Measurements from ENCODE around the gene ATG13.
"Not testable (repeated sequence)": the region's sequence is repeated elsewhere in the genome, so short reads cannot be mapped to it uniquely, and the experiment has no call there.

Gene ATG13

GRCh38 chr11:46649180-46649738, 31.9 kb downstream of the ATG13 start:
- peak; percentile 67 for DNase-seq

DNA sequence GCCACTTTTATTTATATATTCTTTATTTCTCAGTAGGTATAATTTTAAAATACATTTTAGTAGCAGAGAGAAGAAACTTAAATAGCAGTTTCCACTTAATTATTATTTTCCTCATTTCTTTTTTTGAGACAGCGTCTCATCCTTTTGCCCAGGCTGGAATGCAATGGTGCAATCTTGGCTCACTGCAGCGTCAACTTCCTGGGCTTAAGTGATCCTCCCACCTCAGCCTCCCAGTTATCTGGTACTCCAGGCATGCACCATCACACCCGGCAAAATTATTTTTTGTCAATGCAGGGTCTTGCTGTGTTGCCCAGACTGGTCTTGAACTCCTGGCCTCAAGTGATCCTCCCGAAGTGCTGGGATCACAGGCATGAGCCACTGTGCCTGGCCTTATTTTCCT, 38.3 kb downstream of the ATG13 start:
- DNase-seq = no peak

- DNase-seq = no peak
These were observed 39.8 kb downstream of the ATG13 start for GRCh38 chr11:46657186-46657585.

DNA sequence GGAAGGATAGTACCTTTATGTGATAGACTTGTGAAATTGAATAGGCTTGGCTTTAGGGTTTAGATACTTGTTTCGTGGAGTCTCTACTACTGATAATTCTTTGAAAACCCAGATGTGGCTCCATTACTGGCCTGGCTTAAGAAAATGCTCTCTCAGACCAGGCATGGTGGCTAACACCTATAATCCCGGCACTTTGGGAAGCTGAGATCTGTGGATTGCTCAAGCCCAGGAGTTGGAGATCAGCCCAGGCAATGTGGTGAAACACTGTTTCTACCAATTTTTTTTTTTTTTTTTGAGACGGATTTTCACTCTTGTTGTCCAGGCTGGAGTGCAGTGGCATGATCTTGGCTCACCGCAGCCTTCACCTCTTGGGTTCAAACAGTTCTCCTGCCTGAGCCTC, 40.9 kb downstream of the ATG13 start:
- DNase-seq = no peak

- no peak for DNase-seq
These were observed 42.6 kb downstream of the ATG13 start for GRCh38 chr11:46659908-46660307.

DNA sequence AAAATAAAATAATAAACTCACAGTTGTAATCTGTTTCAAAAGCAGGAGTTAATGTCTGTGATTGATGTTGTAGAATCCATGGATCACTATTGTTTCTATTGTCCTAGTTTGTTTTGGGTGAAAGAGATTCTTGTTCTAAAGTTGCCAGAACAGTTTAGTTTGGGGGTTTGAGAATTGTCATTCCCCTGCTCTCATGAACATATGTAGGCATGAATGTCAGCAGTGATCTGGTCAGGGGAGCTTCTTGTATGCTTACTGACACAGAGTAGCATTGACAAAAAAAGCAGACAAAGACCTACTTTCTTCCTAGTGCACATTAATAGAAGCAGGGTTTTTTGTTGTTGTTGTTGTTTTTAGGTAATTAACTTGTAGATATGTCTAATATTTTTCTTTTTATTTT, 44.5 kb downstream of the ATG13 start:
- DNase-seq = no peak

GRCh38 chr11:46662366-46662765, 45.0 kb downstream of the ATG13 start:
- no peak for DNase-seq

DNA sequence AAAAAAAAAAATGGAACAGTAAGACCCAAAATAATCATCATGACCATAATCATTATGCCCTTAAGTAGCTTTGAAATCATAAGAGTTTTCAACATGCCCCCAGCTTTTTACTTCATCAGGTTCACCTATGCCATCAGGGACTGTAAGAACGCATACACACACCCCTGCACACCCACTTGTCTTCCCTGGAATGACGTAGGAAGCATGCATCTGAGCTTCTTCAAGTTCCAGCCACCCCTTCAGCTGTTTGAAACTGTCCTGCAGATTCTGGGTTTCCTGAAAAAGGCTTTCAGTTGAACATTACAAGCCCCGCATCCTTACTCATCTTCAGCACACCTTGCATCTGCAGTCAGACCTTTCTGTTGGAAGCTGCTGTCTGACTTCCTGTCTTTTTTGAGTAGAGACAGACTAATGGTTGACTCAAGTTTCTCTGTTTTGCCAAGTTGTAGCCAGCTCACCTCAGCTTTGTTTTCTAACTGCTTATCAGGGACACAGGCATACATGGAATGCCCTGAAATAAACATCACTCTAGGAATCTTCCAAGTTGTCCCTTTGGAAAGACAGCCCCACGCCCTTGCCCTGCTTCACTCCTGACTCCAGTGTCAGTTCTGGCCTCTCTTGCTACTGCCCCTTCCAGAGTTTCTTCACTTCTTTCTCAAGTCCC, 46.1 kb downstream of the ATG13 start:
- no peak for DNase-seq

DNA sequence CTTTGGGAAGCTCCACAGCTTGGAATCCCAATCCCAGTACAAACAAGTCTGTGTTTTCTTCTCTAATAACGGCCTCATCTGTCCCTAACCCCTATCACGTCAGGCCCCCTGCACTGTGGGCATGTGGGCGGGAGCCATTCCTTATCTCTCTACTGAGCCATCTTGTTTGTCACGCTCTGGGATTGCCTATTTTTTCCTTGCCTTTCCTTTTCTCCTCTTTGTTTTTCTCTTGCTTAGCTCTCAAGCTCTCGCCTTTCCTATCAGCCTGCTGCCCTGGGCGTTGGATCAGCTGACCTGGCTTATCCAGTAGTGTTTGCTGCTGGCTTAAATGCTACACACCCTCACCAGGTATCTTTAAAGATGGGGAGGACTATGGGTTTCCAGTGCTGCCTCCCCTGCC, 47.3 kb downstream of the ATG13 start:
- DNase-seq = no peak

GRCh38 chr11:46665356-46665755, 48.0 kb downstream of the ATG13 start:
- DNase-seq = no peak

DNA sequence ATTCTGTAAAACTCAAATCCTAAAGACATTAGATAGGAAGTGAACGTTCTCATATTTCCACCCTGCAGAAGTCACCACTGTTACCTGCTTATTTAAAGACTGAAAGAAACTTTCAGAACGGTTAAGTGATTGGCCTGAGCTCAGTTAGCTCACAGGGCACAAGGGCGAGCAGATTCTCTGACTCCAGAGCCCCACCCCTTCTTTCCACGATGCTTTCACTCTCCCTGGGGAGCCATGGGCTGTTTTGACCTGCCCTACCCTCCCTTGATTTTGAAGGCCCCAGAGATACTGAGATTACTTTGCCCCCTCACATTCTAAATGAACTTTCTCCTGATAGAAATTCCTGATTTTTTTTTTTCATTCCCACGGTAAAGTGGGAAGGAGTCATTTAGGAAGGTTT, 49.2 kb downstream of the ATG13 start:
- DNase-seq = no peak

GRCh38 chr11:46667043-46667481, 49.7 kb downstream of the ATG13 start:
- no peak for DNase-seq

- DNase-seq = no peak
These were observed 51.2 kb downstream of the ATG13 start for GRCh38 chr11:46668480-46669085.

DNA sequence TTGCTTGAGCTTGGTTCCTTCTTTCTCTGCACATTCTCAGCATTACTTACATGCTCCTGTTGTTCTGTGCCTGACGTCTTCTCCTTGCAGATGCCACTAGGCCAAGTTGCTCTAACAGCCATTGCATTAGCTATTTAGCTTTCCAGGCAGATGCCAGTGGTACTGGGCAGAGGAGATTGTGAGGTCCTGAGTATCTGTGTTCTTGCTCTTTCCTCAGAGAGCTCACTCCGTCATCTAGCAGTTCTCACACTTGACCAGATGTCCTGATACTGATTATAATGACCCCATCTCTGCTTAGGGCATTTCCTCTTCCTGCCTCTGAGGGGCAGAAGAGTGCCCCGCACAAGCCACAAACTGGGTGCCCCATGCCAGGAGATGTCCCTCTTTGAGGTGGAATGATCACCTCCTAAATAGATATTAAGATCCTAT, 52.4 kb downstream of the ATG13 start:
- no peak for DNase-seq

- not testable (repeated sequence) for DNase-seq
These were observed 53.2 kb downstream of the ATG13 start for GRCh38 chr11:46670521-46670920.

DNA sequence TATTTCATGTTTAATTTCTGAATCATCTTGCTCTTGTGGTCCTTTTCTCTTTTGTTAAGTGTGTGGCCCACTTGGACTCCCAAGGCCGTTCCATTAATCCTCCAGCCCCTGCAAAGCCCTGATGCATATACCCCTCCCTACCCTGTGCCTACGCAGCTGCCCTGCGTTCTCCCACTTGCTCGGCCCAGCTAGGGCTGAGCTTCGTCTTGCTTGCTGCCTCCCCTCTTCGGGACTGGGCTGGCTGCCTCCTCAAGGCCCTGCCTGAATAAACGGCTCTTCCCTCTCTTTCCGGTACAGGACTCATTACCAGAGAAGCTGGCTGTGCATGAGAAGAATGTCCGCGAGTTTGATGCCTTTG, 54.6 kb downstream of the ATG13 start:
- DNase-seq = no peak

GRCh38 chr11:46672381-46672839, 55.1 kb downstream of the ATG13 start:
- no peak for DNase-seq

DNA sequence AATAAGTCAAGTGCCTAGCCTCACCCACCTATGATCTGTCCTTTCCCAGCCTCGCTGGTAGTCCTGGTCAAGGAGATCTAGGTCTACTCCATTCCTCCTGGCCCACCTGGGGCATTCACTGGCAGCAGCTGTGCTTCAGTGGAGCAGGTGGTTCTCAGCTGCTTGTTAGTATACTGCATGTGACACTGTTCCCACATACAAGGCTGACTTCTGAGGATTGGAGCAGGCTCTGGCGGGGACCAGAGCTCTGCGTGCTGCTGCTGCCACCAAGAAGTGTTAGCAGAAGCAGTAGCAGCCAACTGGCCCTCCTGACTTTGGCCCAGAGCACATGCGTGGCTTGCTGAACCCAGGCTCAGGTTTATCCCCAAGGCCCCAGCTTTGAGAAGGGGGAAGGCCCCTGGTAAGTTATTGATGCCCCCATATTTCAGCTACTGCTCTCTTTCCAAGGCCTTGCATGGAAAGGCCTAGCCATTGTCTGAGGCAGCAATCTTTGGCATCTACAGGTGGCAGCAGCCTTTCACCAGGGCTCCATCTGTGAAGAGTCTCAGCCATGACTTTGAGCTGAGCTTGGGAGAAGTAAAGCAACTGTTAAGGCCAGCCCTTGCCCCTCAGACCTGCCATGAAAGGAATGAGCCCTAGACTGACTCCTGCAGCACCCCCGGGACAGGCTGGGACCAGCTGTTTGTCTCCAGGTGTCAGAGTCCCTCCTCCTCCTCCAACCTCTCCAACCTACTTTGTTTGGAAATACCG, 56.5 kb downstream of the ATG13 start:
- DNase-seq = peak; percentile 58

DNA sequence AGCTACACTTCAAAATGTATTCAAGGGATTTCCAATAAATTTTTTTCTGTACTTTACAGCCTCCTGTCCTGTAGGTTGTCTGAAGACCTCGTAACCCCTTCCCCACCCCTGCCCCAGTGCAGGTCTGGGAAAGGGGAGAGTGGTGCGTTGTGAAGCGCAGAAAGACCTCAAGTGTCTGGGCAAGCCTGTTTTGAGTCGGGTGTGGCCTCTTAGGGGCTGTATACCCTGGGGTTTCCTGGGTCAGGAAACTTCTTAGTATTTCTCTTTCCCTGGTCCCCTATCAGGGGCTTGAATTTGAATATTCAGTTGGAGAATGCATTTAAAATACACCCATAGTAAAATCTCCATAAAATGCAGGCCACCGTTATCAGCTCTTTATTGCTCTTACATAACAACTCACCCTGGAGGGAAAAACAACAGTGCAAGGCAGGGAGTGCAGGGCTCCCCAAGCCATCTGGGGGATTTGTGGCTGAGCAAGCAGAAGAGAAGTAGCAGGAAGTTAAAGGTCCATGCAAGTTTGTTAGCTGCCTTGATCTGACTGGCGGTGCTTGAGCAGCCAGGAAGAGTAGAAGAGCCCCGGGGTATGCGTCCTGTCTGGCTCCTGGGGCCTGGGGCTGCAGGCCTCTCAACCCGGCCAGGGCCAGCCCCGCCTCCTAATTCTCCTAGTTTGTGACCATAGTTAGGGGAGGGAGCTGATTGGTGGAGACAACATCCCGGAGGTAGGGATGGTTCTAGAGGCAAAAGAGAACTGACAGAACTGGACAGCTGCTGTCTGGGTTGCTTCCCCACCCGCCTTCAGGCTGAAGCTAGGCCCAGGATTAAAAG, 57.3 kb downstream of the ATG13 start:
- peak; percentile 98 for DNase-seq

DNA sequence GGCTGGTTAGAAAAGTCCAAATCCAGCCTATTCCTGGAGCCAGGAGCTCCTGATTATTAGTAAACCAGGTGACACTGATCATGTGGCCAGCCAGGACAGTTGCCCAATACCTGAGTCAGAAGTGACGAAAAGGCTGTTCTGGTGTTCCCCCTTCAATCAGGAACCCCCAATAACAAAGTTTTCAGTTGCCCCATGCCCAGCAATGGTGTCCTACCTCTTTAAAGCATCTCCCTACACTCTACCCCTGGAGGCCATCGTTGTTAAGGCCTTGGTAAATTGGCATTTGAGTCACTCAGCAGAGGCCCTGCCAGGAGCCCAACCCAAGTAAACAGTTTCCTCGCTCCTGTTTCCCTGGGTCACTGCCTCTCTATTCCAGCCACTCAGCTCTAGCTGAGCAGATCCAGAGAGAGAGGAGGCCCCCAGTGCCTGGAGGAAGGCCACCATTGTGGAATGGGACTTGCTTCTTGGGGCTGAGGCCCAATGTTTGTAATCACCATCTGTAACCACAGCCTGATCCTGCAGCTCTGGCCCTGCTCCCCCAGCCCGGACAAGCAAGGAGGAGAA, 58.0 kb downstream of the ATG13 start:
- peak; percentile 69 for DNase-seq

DNA sequence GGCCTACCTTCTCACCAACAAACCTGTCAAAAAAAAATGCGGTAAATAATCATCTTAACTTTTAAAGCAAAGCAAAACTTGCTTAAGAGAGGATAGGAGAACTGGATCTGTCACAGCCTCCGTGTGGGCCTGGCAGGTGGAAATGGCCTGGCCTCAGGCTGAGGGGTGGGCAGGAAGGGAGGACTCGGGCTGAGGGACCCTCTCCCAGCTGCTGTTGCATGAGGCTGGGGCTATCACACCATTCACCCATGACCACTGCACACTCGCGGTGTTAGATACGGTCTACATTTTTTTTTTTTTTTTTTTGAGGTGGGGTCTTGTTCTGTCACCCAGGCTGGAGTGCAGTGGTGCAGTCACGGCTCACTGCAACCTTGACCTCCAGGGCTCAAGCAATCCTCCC, 58.6 kb downstream of the ATG13 start:
- no peak for DNase-seq

- DNase-seq = no peak
These were observed 59.2 kb downstream of the ATG13 start for GRCh38 chr11:46676436-46677158.
